HepG2 (cell line): ENCODE data around the gene FIS1. TPM values are rescaled to one million over a fixed set of nuclear protein-coding genes. Genes with fewer than 3 reads are reported as not detected.

Experiments used
- BRCA1 ChIP-seq: sonication (generic); formaldehyde crosslinking; IDR thresholded peaks from 2 replicates; pipeline ENCODE4 v1.4.0; 2020; ENCODE audit warnings: missing genetic modification reagents
- DMAP1 ChIP-seq: IDR thresholded peaks from 2 replicates; pipeline ENCODE4 v1.6.1; 2016
- HNRNPK ChIP-seq: fragments of 200-400 bp; formaldehyde crosslinking; IDR thresholded peaks from 2 replicates; pipeline ENCODE4 v1.6.1; 2018; ENCODE audit warnings: low read length, low read depth, moderate library complexity, mild to moderate bottlenecking; ENCODE audit not compliant: poor library complexity, severe bottlenecking
- JDP2 ChIP-seq: sonication (generic); formaldehyde crosslinking; IDR thresholded peaks from 2 replicates; pipeline ENCODE4 v1.8.1; 2022; ENCODE audit warnings: missing genetic modification reagents, borderline replicate concordance
- JUN ChIP-seq: sonication (generic); formaldehyde crosslinking; IDR thresholded peaks from 2 replicates; pipeline ENCODE4 v1.4.0; 2020; ENCODE audit warnings: mild to moderate bottlenecking, missing genetic modification reagents
- MEIS1 ChIP-seq: sonication (generic); formaldehyde crosslinking; IDR thresholded peaks from 2 replicates; pipeline ENCODE4 v1.9.0; 2021; ENCODE audit warnings: mild to moderate bottlenecking, missing genetic modification reagents, moderate library complexity, borderline replicate concordance
- MYNN ChIP-seq: sonication (generic); formaldehyde crosslinking; IDR thresholded peaks from 2 replicates; pipeline ENCODE4 v1.4.0; 2020; ENCODE audit warnings: mild to moderate bottlenecking, low read depth, missing genetic modification reagents
- RFXAP ChIP-seq: sonication (generic); formaldehyde crosslinking; IDR thresholded peaks from 2 replicates; pipeline ENCODE4 v1.4.0; 2020; ENCODE audit warnings: missing genetic modification reagents, borderline replicate concordance
- ZNF160 ChIP-seq: sonication (generic); formaldehyde crosslinking; IDR thresholded peaks from 2 replicates; pipeline ENCODE4 v1.8.0; 2022; ENCODE audit warnings: mild to moderate bottlenecking, inconsistent platforms, missing genetic modification reagents
- ZNF205 ChIP-seq: IDR thresholded peaks from 2 replicates; pipeline ENCODE4 v1.6.1; 2018; ENCODE audit warnings: missing biosample characterization, missing genetic modification reagents
- ZNF891 ChIP-seq: sonication (generic); formaldehyde crosslinking; IDR thresholded peaks from 2 replicates; pipeline ENCODE4 v1.5.0; 2020; ENCODE audit warnings: mild to moderate bottlenecking, missing genetic modification reagents
- polyA plus RNA-seq, 8 experiments: library from polyadenylated mRNA; depleted of rRNA in 3 of 8; stranded (reverse) in 7 of 8; unstranded in 1 of 8; fragments of >200 nt; fragmentation: Illumina TruSeq in 4 of 8; extraction: Trizol in 4 of 8; gene quantifications; 2 replicates each; pipeline versions ENCODE4 v1.2.1 to v1.2.3, GENCODE V29; 2011 to 2016; ENCODE audit warnings: low read depth in 4 of 8, missing spikeins in 1 of 8, mixed read lengths in 1 of 8; ENCODE audit not compliant: insufficient read depth in 1 of 8
- total RNA-seq, 5 experiments: library from RNA; depleted of rRNA; stranded (reverse); fragments of >200 nt; fragmentation: Illumina TruSeq; extraction: Trizol; gene quantifications; 2 replicates each; pipeline ENCODE4 v1.2.3, GENCODE V29; 2016; ENCODE audit warnings: low read depth in 1 of 5
- TF ChIP-seq, protein P1 (sequence below): sonication (generic); formaldehyde crosslinking; conservative IDR thresholded peaks from 2 replicates; pipeline ENCODE4 v1.8.0; 2022; ENCODE audit warnings: missing genetic modification reagents
- TF ChIP-seq, protein P2 (sequence below): sonication (generic); formaldehyde crosslinking; IDR thresholded peaks from 2 replicates; pipeline ENCODE4 v1.5.1; 2020; ENCODE audit warnings: missing genetic modification reagents, mild to moderate bottlenecking, borderline replicate concordance
- TF ChIP-seq, protein P3 (sequence below): sonication (generic); formaldehyde crosslinking; IDR thresholded peaks from 2 replicates; pipeline ENCODE4 v1.5.1; 2020; ENCODE audit warnings: mild to moderate bottlenecking, missing genetic modification reagents, moderate library complexity
- TF ChIP-seq, protein P4 (sequence below): sonication (generic); formaldehyde crosslinking; IDR thresholded peaks from 2 replicates; pipeline ENCODE4 v1.5.0; 2020; ENCODE audit warnings: missing genetic modification reagents
- TF ChIP-seq, protein P5 (sequence below): sonication (generic); formaldehyde crosslinking; IDR thresholded peaks from 2 replicates; pipeline ENCODE4 v1.5.0; 2020; ENCODE audit warnings: mild to moderate bottlenecking, missing genetic modification reagents
- TF ChIP-seq, protein P6 (sequence below): IDR thresholded peaks from 2 replicates; pipeline ENCODE4 v1.6.1; 2016

FIS1 gene
- total and polyA plus RNA-seq, 2 of the 13 experiments (the other 11 are each of a cell fraction or from before 2014, with no cell fraction given): 97.5 to 101 TPM

DNA sequence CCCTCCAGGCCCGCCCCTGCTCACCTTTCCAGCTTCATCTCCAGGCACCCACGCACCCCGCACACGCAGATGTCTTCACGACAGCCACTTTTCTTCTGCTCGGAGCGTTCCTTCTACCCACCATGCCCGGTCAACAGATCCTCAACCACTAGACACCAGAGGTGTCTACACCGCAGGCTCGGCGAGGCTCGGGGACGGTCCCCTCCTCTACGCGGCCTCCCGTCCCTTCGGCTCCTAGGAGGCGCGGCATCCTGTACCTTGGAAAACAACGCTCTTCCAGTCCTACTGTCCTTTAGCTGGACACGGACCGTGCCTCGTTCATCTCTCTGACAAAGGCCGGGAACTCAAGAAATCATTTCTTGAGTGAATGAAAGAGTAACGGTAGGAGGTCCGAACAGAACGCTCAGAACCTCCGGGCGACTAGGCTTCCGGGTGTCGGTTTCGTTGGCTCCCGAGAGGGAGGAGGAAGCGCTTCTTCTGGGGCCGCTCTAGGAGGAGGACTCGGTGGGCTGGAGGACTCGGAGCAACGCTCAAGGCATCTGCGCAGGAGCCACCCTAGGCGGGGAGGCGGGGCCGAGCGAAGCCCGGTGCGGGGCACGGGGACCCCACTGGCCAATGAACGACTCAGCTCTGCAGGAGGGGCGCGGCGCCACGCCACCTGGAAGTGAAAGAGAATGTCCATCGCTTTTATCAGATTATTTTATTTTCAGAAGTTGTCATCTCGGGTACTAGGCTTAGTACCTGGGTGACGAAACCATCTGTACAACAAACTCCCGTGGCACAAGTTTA, 7.2 kb upstream of the FIS1 start (continued):
- TF ChIP-seq, protein P1, sequence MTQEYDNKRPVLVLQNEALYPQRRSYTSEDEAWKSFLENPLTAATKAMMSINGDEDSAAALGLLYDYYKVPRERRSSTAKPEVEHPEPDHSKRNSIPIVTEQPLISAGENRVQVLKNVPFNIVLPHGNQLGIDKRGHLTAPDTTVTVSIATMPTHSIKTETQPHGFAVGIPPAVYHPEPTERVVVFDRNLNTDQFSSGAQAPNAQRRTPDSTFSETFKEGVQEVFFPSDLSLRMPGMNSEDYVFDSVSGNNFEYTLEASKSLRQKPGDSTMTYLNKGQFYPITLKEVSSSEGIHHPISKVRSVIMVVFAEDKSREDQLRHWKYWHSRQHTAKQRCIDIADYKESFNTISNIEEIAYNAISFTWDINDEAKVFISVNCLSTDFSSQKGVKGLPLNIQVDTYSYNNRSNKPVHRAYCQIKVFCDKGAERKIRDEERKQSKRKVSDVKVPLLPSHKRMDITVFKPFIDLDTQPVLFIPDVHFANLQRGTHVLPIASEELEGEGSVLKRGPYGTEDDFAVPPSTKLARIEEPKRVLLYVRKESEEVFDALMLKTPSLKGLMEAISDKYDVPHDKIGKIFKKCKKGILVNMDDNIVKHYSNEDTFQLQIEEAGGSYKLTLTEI: no peak
- no peak for TF ChIP-seq HNRNPK
- TF ChIP-seq, protein P2, sequence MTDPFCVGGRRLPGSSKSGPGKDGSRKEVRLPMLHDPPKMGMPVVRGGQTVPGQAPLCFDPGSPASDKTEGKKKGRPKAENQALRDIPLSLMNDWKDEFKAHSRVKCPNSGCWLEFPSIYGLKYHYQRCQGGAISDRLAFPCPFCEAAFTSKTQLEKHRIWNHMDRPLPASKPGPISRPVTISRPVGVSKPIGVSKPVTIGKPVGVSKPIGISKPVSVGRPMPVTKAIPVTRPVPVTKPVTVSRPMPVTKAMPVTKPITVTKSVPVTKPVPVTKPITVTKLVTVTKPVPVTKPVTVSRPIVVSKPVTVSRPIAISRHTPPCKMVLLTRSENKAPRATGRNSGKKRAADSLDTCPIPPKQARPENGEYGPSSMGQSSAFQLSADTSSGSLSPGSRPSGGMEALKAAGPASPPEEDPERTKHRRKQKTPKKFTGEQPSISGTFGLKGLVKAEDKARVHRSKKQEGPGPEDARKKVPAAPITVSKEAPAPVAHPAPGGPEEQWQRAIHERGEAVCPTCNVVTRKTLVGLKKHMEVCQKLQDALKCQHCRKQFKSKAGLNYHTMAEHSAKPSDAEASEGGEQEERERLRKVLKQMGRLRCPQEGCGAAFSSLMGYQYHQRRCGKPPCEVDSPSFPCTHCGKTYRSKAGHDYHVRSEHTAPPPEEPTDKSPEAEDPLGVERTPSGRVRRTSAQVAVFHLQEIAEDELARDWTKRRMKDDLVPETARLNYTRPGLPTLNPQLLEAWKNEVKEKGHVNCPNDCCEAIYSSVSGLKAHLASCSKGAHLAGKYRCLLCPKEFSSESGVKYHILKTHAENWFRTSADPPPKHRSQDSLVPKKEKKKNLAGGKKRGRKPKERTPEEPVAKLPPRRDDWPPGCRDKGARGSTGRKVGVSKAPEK (CRISPR knock-in tag): no peak
- TF ChIP-seq DMAP1: peak; percentile 56; the same call in 1 of the 2 replicates
- TF ChIP-seq, protein P3, sequence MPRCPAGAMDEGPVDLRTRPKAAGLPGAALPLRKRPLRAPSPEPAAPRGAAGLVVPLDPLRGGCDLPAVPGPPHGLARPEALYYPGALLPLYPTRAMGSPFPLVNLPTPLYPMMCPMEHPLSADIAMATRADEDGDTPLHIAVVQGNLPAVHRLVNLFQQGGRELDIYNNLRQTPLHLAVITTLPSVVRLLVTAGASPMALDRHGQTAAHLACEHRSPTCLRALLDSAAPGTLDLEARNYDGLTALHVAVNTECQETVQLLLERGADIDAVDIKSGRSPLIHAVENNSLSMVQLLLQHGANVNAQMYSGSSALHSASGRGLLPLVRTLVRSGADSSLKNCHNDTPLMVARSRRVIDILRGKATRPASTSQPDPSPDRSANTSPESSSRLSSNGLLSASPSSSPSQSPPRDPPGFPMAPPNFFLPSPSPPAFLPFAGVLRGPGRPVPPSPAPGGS: no peak; the same call in 1 of the 2 replicates
- TF ChIP-seq ZNF891 (CRISPR knock-in tag): 0 out of 2 replicates have a peak, but pooled peaks have one; percentile 73
- TF ChIP-seq JDP2 (CRISPR knock-in tag): no peak
- TF ChIP-seq, protein P4, sequence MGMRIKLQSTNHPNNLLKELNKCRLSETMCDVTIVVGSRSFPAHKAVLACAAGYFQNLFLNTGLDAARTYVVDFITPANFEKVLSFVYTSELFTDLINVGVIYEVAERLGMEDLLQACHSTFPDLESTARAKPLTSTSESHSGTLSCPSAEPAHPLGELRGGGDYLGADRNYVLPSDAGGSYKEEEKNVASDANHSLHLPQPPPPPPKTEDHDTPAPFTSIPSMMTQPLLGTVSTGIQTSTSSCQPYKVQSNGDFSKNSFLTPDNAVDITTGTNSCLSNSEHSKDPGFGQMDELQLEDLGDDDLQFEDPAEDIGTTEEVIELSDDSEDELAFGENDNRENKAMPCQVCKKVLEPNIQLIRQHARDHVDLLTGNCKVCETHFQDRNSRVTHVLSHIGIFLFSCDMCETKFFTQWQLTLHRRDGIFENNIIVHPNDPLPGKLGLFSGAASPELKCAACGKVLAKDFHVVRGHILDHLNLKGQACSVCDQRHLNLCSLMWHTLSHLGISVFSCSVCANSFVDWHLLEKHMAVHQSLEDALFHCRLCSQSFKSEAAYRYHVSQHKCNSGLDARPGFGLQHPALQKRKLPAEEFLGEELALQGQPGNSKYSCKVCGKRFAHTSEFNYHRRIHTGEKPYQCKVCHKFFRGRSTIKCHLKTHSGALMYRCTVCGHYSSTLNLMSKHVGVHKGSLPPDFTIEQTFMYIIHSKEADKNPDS (CRISPR knock-in tag): no peak
- TF ChIP-seq, protein P5, sequence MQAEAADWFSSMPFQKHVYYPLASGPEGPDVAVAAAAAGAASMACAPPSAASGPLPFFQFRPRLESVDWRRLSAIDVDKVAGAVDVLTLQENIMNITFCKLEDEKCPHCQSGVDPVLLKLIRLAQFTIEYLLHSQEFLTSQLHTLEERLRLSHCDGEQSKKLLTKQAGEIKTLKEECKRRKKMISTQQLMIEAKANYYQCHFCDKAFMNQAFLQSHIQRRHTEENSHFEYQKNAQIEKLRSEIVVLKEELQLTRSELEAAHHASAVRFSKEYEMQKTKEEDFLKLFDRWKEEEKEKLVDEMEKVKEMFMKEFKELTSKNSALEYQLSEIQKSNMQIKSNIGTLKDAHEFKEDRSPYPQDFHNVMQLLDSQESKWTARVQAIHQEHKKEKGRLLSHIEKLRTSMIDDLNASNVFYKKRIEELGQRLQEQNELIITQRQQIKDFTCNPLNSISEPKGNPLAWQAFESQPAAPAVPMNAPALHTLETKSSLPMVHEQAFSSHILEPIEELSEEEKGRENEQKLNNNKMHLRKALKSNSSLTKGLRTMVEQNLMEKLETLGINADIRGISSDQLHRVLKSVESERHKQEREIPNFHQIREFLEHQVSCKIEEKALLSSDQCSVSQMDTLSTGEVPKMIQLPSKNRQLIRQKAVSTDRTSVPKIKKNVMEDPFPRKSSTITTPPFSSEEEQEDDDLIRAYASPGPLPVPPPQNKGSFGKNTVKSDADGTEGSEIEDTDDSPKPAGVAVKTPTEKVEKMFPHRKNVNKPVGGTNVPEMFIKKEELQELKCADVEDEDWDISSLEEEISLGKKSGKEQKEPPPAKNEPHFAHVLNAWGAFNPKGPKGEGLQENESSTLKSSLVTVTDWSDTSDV (CRISPR knock-in tag): no peak
- peak; percentile 57; the same call in 1 of the 2 replicates for TF ChIP-seq JUN
- no peak for TF ChIP-seq MYNN (CRISPR knock-in tag)
- no peak for TF ChIP-seq RFXAP (CRISPR knock-in tag)
- TF ChIP-seq, protein P6, sequence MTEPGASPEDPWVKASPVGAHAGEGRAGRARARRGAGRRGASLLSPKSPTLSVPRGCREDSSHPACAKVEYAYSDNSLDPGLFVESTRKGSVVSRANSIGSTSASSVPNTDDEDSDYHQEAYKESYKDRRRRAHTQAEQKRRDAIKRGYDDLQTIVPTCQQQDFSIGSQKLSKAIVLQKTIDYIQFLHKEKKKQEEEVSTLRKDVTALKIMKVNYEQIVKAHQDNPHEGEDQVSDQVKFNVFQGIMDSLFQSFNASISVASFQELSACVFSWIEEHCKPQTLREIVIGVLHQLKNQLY (CRISPR knock-in tag): no peak
- TF ChIP-seq BRCA1 (CRISPR knock-in tag): no peak
- no peak; the same call in 1 of the 2 replicates for TF ChIP-seq ZNF160 (CRISPR knock-in tag)
- TF ChIP-seq MEIS1 (CRISPR knock-in tag): no peak
- peak; percentile 39; the same call in 1 of the 2 replicates for TF ChIP-seq ZNF205 (CRISPR knock-in tag)
